H1 (cell line): ENCODE results near the gene GRM7. TPM values are rescaled to one million over a fixed set of nuclear protein-coding genes. Genes with fewer than 3 reads are reported as not detected.

Experiments used
- CREB1 ChIP-seq: IDR thresholded peaks from 2 replicates; pipeline ENCODE4 v1.6.1; 2012; ENCODE audit warnings: inconsistent platforms
- EP300 ChIP-seq, 2 experiments: IDR thresholded peaks; 1 replicate in 1 of 2; 2 replicates in 1 of 2; pipeline ENCODE4 v1.6.1; 2011 to 2012; ENCODE audit warnings: low read depth in 2 of 2, low read length in 2 of 2, mild to moderate bottlenecking in 2 of 2, borderline replicate concordance in 1 of 2, inconsistent platforms in 1 of 2, moderate library complexity in 1 of 2
- HDAC2 ChIP-seq, 2 experiments: fragments of 300-600 bp in 1 of 2; sonication (generic) in 1 of 2; IDR thresholded peaks; 2 replicates each; pipeline ENCODE4 v1.6.1; 2011 to 2012; ENCODE audit warnings: low read depth in 2 of 2, low read length in 2 of 2, mild to moderate bottlenecking in 2 of 2, moderate library complexity in 2 of 2, borderline replicate concordance in 1 of 2, inconsistent platforms in 1 of 2
- KDM4A ChIP-seq: IDR thresholded peaks from one replicate; pipeline ENCODE4 v1.7.1; 2012; ENCODE audit warnings: low read depth, mild to moderate bottlenecking, moderate library complexity, low read length, inconsistent platforms; ENCODE audit not compliant: severe bottlenecking
- NRF1 ChIP-seq: IDR thresholded peaks from 2 replicates; pipeline ENCODE4 v1.6.1; 2011; ENCODE audit warnings: mild to moderate bottlenecking, low read depth, low read length, improper control_type of control experiment
- SIN3A ChIP-seq, 2 experiments: IDR thresholded peaks in 1 of 2; conservative IDR thresholded peaks in 1 of 2; 2 replicates each; pipeline ENCODE4 v1.6.1; 2011 to 2012; ENCODE audit warnings: low read length in 2 of 2, improper control_type of control experiment in 1 of 2, low read depth in 1 of 2, mild to moderate bottlenecking in 1 of 2
- SIX5 ChIP-seq: IDR thresholded peaks from 2 replicates; pipeline ENCODE4 v1.6.1; 2011; ENCODE audit warnings: mild to moderate bottlenecking, low read depth, low read length
- SUZ12 ChIP-seq: fragments of 200-600 bp; sonication (generic); IDR thresholded peaks from 2 replicates; pipeline ENCODE4 v1.6.1; 2012; ENCODE audit warnings: mild to moderate bottlenecking, inconsistent platforms, low read length, moderate library complexity, mixed read lengths
- polyA plus RNA-seq, 7 experiments: library from polyadenylated mRNA; depleted of rRNA in 3 of 7; stranded (reverse) in 5 of 7; unstranded in 2 of 7; fragments of >200 nt in 5 of 7; fragments of 200-250 nt in 2 of 7; gene quantifications; 1 replicate in 5 of 7; 2 replicates in 1 of 7; 4 replicates in 1 of 7; pipeline versions ENCODE4 v1.2.1 to v1.2.3, GENCODE V29; 2011 to 2013; ENCODE audit warnings: missing spikeins in 2 of 7, mixed read lengths in 2 of 7
- total RNA-seq: library from RNA; stranded (reverse); fragmentation: NEBNext Ultra II Directional; extraction: Animal tissue kit (Norgen Biotek cat#: 25700); gene quantifications from 2 replicates; pipeline ENCODE4 v1.2.1, GENCODE V29; 2021
- TF ChIP-seq, protein P1 (sequence below): IDR thresholded peaks from 2 replicates; pipeline ENCODE4 v1.6.1; 2012; ENCODE audit warnings: inconsistent platforms

The GRM7 gene
- total and polyA plus RNA-seq, 2 of the 8 experiments (the other 6 are each of a cell fraction or from before 2014, with no cell fraction given), result 0.17 to 0.24 TPM

GRCh38 chr3:6861625-6862000 is 698 bp downstream of the GRM7 start (continued):
- TF ChIP-seq KDM4A, result peak; percentile 75
- no peak for TF ChIP-seq SIN3A (conservative IDR thresholded peaks at IDR 0.05 in 1 of 2, IDR thresholded peaks at IDR 0.05 in 1 of 2; ENCODE audit: low read depth in 1 of 2, low read length in 2 of 2)
- no peak for TF ChIP-seq SIX5
- TF ChIP-seq HDAC2 (IDR thresholded peaks at IDR 0.05; ENCODE audit: borderline replicate concordance in 1 of 2, low read depth in 2 of 2, low read length in 2 of 2), result no peak
- TF ChIP-seq, protein P1, sequence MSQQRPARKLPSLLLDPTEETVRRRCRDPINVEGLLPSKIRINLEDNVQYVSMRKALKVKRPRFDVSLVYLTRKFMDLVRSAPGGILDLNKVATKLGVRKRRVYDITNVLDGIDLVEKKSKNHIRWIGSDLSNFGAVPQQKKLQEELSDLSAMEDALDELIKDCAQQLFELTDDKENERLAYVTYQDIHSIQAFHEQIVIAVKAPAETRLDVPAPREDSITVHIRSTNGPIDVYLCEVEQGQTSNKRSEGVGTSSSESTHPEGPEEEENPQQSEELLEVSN, result peak; percentile 13; the same call in 1 of the 2 replicates
- TF ChIP-seq SUZ12, result peak; percentile 79
- peak in 1 of 2 experiments; percentile 69; a peak in 1 of 3 replicates for TF ChIP-seq EP300 (IDR thresholded peaks at IDR 0.05; ENCODE audit: borderline replicate concordance in 1 of 2, low read depth in 2 of 2, low read length in 2 of 2)
- TF ChIP-seq NRF1, result no peak
- no peak for TF ChIP-seq CREB1
